ENCODE results near the gene TMEM167B. TPM values are rescaled to one million over a fixed set of nuclear protein-coding genes. Genes with fewer than 3 reads are reported as not detected.

TMEM167B gene
- total RNA-seq, 1 experiment from 2014 or later = 30.2 TPM

DNA sequence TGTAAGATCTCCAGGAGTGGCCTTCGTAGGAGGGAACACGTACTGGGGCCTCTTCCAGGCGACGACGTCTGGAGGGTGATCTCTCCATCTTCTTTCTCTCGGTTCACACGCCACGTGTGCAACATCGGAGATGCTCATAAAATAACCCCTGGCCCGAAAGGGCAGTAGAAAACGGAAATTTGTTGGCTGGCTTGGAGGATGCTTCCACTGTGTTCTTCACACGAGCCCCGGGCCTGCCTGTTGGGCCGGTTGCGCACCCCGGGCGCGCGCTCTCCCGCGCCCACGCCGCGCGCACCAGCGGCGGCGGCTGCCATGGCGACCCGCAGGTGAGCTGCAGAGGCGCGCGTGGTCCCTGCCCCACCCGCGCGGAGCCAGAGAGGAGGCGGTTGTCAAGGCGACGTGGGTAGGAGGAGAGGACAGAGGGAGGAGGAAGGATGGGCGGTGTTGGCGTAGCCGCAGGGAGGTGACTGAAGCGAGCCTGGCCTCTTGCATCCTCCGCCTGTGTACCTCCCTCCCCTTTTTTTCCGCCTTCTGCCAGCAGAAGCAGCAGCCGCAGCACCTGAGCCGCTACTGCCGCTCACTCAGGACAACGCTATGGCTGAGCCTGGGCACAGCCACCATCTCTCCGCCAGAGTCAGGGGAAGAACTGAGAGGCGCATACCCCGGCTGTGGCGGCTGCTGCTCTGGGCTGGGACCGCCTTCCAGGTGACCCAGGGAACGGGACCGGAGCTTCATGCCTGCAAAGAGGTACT lies 23.2 kb downstream of the TMEM167B start, which contains the start of gene ELAPOR1:
ELAPOR1 (plus strand) TSS at position 526 of the 752 bp plus-strand sequence; CDS start at position 595, 69 bp downstream.
- TF ChIP-seq, protein P1, sequence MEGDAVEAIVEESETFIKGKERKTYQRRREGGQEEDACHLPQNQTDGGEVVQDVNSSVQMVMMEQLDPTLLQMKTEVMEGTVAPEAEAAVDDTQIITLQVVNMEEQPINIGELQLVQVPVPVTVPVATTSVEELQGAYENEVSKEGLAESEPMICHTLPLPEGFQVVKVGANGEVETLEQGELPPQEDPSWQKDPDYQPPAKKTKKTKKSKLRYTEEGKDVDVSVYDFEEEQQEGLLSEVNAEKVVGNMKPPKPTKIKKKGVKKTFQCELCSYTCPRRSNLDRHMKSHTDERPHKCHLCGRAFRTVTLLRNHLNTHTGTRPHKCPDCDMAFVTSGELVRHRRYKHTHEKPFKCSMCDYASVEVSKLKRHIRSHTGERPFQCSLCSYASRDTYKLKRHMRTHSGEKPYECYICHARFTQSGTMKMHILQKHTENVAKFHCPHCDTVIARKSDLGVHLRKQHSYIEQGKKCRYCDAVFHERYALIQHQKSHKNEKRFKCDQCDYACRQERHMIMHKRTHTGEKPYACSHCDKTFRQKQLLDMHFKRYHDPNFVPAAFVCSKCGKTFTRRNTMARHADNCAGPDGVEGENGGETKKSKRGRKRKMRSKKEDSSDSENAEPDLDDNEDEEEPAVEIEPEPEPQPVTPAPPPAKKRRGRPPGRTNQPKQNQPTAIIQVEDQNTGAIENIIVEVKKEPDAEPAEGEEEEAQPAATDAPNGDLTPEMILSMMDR (IDR thresholded peaks at IDR 0.05; ENCODE audit: unreplicated experiment) = no peak
- ChIA-PET POLR2A (interaction anchor here (0.6 to 1.5 kb wide), 5 partner anchors 10 to 150 kb away, joined by 3 to 6 read pairs (median 6); partner anchors contain the start of gene CLCC1), CTCF (interaction anchor here (0.6 to 3.4 kb wide), 19 partner anchors 9 to 436 kb away, joined by 3 to 19 read pairs (median 5); partner anchors contain the start of gene CLCC1)
- BruUV-seq (replicated peaks) = no TSS peak
- Mint-ChIP-seq H3K9me3 (ENCODE audit: unreplicated experiment) (no peaks in the 10 kb centered on the region), H3K4me3 (ENCODE audit: unreplicated experiment) (peak within 1 kb of the TSS; percentile 42), H3K27me3 (ENCODE audit: insufficient read depth, unreplicated experiment) (peaks cover 29% of the 10 kb centered on the region), H3K27ac (ENCODE audit: low read depth, unreplicated experiment) (no peak within 1 kb of the TSS), H3K4me1 (ENCODE audit: insufficient read depth, unreplicated experiment) (peaks cover 9% of the 10 kb centered on the region), H3K36me3 (ENCODE audit: insufficient read depth, unreplicated experiment) (peaks cover 6% of the 10 kb centered on the region)
- intact Hi-C loops (cut with micrococcal nuclease) = loop anchor here (2.0 to 10.0 kb wide), 5 partner anchors 79 to 1329 kb away; partner anchors contain the start of genes CLCC1, PRPF38B and SORT1
- no peak for DNase-seq (ENCODE audit: unreplicated experiment)

DNA sequence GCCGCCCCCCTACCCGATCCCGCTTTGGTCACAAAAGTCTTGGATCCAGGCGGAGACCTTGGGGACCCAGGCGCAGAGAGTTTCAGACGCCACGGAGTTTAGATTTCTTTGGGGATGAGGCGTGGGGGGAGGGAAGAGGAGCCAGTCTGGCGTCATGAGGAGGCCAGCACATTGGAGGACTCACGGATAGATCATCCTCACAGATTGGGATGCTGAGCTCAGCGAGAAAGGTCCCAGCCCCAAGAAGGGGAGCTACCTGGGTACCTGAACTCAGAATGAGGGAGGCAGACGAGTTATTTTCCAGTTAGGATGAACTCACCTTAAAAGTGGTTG lies 23.7 kb downstream of the TMEM167B start:
- no TSS peak for BruUV-seq (replicated peaks)
- POLR2A ChIA-PET = interaction anchor here (0.6 to 1.5 kb wide), 5 partner anchors 9 to 151 kb away, joined by 3 to 6 read pairs (median 6); partner anchors contain the start of gene CLCC1

DNA sequence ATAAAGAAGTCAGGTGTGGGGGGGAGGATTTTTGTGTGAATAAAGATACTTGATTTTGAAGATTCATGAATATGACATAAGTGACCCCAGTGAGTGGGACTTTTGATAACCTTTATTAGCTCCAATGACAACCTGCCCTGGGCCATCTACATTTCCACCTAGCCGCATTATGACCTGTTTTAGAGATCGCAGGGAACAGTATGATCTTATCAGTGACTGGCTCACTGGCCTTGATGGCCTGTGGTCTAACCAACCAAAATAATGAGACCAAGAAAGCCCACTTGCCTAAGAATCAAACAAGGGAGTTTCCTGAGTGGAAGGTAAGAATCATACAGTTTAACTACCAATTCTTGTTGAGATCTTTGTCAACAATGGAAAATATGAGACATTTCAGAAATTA lies 25.1 kb downstream of the TMEM167B start:
- no peak overlapping the region for H3K4me3 Mint-ChIP-seq (ENCODE audit: unreplicated experiment)
- TF ChIP-seq, protein P1 (IDR thresholded peaks at IDR 0.05; ENCODE audit: unreplicated experiment) = no peak
- no peak overlapping the region for H3K27ac Mint-ChIP-seq (ENCODE audit: low read depth, unreplicated experiment)
- peaks cover 9% of the 10 kb centered on the region for H3K4me1 Mint-ChIP-seq (ENCODE audit: insufficient read depth, unreplicated experiment)
- no peak for DNase-seq (ENCODE audit: unreplicated experiment)
- peaks cover 29% of the 10 kb centered on the region for H3K27me3 Mint-ChIP-seq (ENCODE audit: insufficient read depth, unreplicated experiment)
- intact Hi-C loops (cut with micrococcal nuclease) = loop anchor here (10.0 kb wide), 2 partner anchors 279 to 1331 kb away; partner anchors contain the start of gene SORT1
- BruUV-seq (replicated peaks) = no TSS peak
- no peaks in the 10 kb centered on the region for H3K9me3 Mint-ChIP-seq (ENCODE audit: unreplicated experiment)
- POLR2A ChIA-PET = interaction anchor here (0.8 to 1.1 kb wide), 4 partner anchors 10 to 25 kb away, joined by 3 read pairs; partner anchors contain the start of gene TMEM167B
- CTCF ChIA-PET = interaction anchor here (0.7 to 1.7 kb wide), 2 partner anchors 14 to 318 kb away, joined by 3 to 4 read pairs; no protein-coding TSS in a partner anchor
- H3K36me3 Mint-ChIP-seq (ENCODE audit: insufficient read depth, unreplicated experiment) = peaks cover 5% of the 10 kb centered on the region

More for the DNA sequence above, 23.7 kb downstream of the TMEM167B start:
- CTCF ChIA-PET = interaction anchor here (0.6 to 2.5 kb wide), 11 partner anchors 8 to 436 kb away, joined by 3 to 8 read pairs (median 4); no protein-coding TSS in a partner anchor
- Mint-ChIP-seq H3K9me3 (ENCODE audit: unreplicated experiment) (no peaks in the 10 kb centered on the region), H3K27ac (ENCODE audit: low read depth, unreplicated experiment) (no peak overlapping the region), H3K36me3 (ENCODE audit: insufficient read depth, unreplicated experiment) (peaks cover 6% of the 10 kb centered on the region), H3K27me3 (ENCODE audit: insufficient read depth, unreplicated experiment) (peaks cover 29% of the 10 kb centered on the region), H3K4me3 (ENCODE audit: unreplicated experiment) (no peak overlapping the region), H3K4me1 (ENCODE audit: insufficient read depth, unreplicated experiment) (peaks cover 9% of the 10 kb centered on the region)
- TF ChIP-seq, protein P1 (IDR thresholded peaks at IDR 0.05; ENCODE audit: unreplicated experiment) = no peak
- intact Hi-C loops (cut with micrococcal nuclease) = loop anchor here (10.0 kb wide), 2 partner anchors 280 to 1330 kb away; partner anchors contain the start of gene SORT1
- no peak for DNase-seq (ENCODE audit: unreplicated experiment)

DNA sequence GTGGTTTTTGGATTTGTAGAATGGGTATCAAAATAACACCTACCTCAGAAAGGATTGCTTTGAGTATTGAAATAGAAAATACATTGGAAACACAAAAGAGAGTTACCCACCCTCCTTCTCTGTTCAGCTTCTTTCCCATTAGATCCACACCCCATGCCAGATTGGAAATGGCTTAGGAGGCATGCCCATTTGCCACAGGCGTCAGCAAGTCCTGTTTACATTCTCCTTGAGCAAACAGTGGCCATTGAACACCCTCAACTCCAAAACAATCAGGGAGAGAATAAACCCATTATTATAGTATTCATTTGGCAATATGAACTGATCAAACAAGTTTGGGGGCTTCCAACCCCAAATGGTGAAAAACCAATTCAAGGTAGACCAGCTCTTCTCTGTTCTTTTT lies 25.7 kb downstream of the TMEM167B start:
- TF ChIP-seq, protein P1 (IDR thresholded peaks at IDR 0.05; ENCODE audit: unreplicated experiment) = no peak
- intact Hi-C loops (cut with micrococcal nuclease) = loop anchor here (10.0 kb wide), 2 partner anchors 279 to 1331 kb away; partner anchors contain the start of gene SORT1
- no peaks in the 10 kb centered on the region for H3K9me3 Mint-ChIP-seq (ENCODE audit: unreplicated experiment)
- H3K27ac Mint-ChIP-seq (ENCODE audit: low read depth, unreplicated experiment) = no peak overlapping the region
- BruUV-seq (replicated peaks) = no TSS peak
- peaks cover 29% of the 10 kb centered on the region for H3K27me3 Mint-ChIP-seq (ENCODE audit: insufficient read depth, unreplicated experiment)
- POLR2A ChIA-PET = interaction anchor here (0.8 kb wide), 1 partner anchor 18 kb away, joined by 3 read pairs; no protein-coding TSS in a partner anchor
- H3K4me3 Mint-ChIP-seq (ENCODE audit: unreplicated experiment) = no peak overlapping the region
- H3K4me1 Mint-ChIP-seq (ENCODE audit: insufficient read depth, unreplicated experiment) = peaks cover 9% of the 10 kb centered on the region
- CTCF ChIA-PET = interaction anchor here (1.7 kb wide), 1 partner anchor 14 kb away, joined by 4 read pairs; no protein-coding TSS in a partner anchor
- DNase-seq (ENCODE audit: unreplicated experiment) = no peak
- H3K36me3 Mint-ChIP-seq (ENCODE audit: insufficient read depth, unreplicated experiment) = no peaks in the 10 kb centered on the region

All from MCF 10A (cell line).